GDM1 (cell line): ENCODE results near the gene CBARP.
A peak's percentile ranks its signal among the peaks of the same experiment; 100 is the strongest.

Experiments used
- DNase-seq: peaks from one replicate; lab custom pipeline; 2025; lab: John Stamatoyannopoulos, UW

The CBARP gene

GRCh38 chr19:1237754-1238368 lies at the start of gene CBARP:
TSS of gene CBARP (minus strand) at chr19:1238005. CDS start at chr19:1236100, 1,905 bp downstream.
- no peak for DNase-seq

- DNase-seq: no peak
Observed at GRCh38 chr19:1286487-1287353, 48.9 kb upstream of the CBARP start.

GRCh38 chr19:1285737-1286360 lies 48.0 kb upstream of the CBARP start, which contains the start of gene EFNA2:
TSS of gene EFNA2 (plus strand) at chr19:1285873. CDS start at chr19:1286169, 296 bp downstream.
- no peak for DNase-seq

GRCh38 chr19:1284979-1285736 lies 47.4 kb upstream of the CBARP start:
- DNase-seq: no peak

GRCh38 chr19:1284293-1284978 lies 46.6 kb upstream of the CBARP start:
- DNase-seq: no peak

GRCh38 chr19:1283917-1284292 lies 46.1 kb upstream of the CBARP start:
- no peak for DNase-seq

- no peak for DNase-seq
Observed at GRCh38 chr19:1283207-1283916, 45.6 kb upstream of the CBARP start.

GRCh38 chr19:1282588-1283206 lies 44.9 kb upstream of the CBARP start:
- no peak for DNase-seq

- no peak for DNase-seq
Observed at GRCh38 chr19:1281569-1282287, 43.9 kb upstream of the CBARP start.

GRCh38 chr19:1280636-1281568 lies 43.1 kb upstream of the CBARP start:
- no peak for DNase-seq

GRCh38 chr19:1279782-1280341 lies 42.1 kb upstream of the CBARP start:
- peak; percentile 46 for DNase-seq

GRCh38 chr19:1278713-1279660 lies 41.2 kb upstream of the CBARP start:
- no peak for DNase-seq

- DNase-seq: no peak
Observed at GRCh38 chr19:1278074-1278473, 40.3 kb upstream of the CBARP start.

- DNase-seq: no peak
Observed at GRCh38 chr19:1277061-1277460, 39.3 kb upstream of the CBARP start.

- no peak for DNase-seq
Observed at GRCh38 chr19:1276628-1277022, 38.8 kb upstream of the CBARP start.

GRCh38 chr19:1275976-1276627 lies 38.3 kb upstream of the CBARP start:
- no peak for DNase-seq
